Liver (tissue), 3 donors: ENCODE data around the gene OOSP4B.

Source experiments
- ATF3 ChIP-seq: IDR thresholded peaks from 2 replicates; pipeline ENCODE4 v1.6.1; 2016; ENCODE audit warnings: antibody characterized with exemption
- CTCF ChIP-seq: fragments of 150-350 bp; IDR thresholded peaks from 2 replicates; pipeline ENCODE4 v1.5.1; 2017; ENCODE audit warnings: improper control_type of control experiment, low read depth, low read length; ENCODE audit not compliant: missing input control
- EGR1 ChIP-seq, 2 donors: IDR thresholded peaks; 2 replicates each; pipeline ENCODE4 v1.6.1; 2016 to 2018; ENCODE audit warnings: antibody characterized with exemption in 2 of 2, low read depth in 2 of 2
- GABPA ChIP-seq, 2 donors: IDR thresholded peaks in 1 of 2; conservative IDR thresholded peaks in 1 of 2; 2 replicates each; pipeline ENCODE4 v1.6.1; 2016; ENCODE audit warnings: antibody characterized with exemption in 2 of 2, mild to moderate bottlenecking in 1 of 2, moderate library complexity in 1 of 2
- HNF4G ChIP-seq: IDR thresholded peaks from 2 replicates; pipeline ENCODE4 v1.6.1; 2016; ENCODE audit warnings: antibody characterized with exemption
- JUND ChIP-seq, 2 donors: IDR thresholded peaks; 2 replicates each; pipeline ENCODE4 v1.6.1; 2016; ENCODE audit warnings: antibody characterized with exemption in 2 of 2
- MAX ChIP-seq: IDR thresholded peaks from 2 replicates; pipeline ENCODE4 v1.6.1; 2016; ENCODE audit warnings: antibody characterized with exemption
- NR2F2 ChIP-seq: IDR thresholded peaks from 2 replicates; pipeline ENCODE4 v1.6.1; 2016; ENCODE audit warnings: antibody characterized with exemption
- RAD21 ChIP-seq, 2 donors: IDR thresholded peaks; 2 replicates each; pipeline ENCODE4 v1.6.1; 2016; ENCODE audit warnings: antibody characterized with exemption in 2 of 2, mild to moderate bottlenecking in 2 of 2
- TAF1 ChIP-seq: conservative IDR thresholded peaks from 2 replicates; pipeline ENCODE4 v1.6.1; 2016; ENCODE audit warnings: antibody characterized with exemption, mild to moderate bottlenecking
- TF ChIP-seq, protein P1 (sequence below): IDR thresholded peaks from 2 replicates; pipeline ENCODE4 v1.6.1; 2016; ENCODE audit warnings: antibody characterized with exemption, mild to moderate bottlenecking
- TF ChIP-seq, protein P2 (sequence below): IDR thresholded peaks from 2 replicates; pipeline ENCODE4 v1.6.1; 2016; ENCODE audit warnings: antibody characterized with exemption
- donor health status: healthy.
- donor health status: healthy.

DNA sequence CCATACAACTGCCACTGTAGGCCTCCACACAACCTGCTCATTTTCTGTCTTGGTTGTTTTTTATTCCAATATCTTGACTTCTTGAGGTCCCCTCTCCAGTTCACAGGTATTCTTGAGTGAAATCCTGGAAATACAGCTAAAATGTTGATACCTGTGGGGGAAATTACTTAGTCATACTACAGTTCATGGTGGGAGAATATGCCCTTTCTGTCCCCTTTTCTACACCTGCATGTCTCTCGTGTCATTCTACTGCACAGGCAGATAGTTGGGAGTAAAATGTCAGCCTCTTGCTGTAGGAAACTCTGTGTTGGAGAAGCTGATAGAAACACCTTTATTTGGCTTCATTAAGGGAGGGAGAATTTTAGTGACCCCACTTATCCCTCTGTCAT lies 48.6 kb upstream of the OOSP4B start:
- no peak for TF ChIP-seq CTCF
- TF ChIP-seq JUND (IDR thresholded peaks at IDR 0.05): no peak
- TF ChIP-seq ATF3: no peak
- no peak for TF ChIP-seq GABPA (IDR thresholded peaks at IDR 0.05 in 1 of 2, conservative IDR thresholded peaks at IDR 0.05 in 1 of 2)
- no peak for TF ChIP-seq MAX
- no peak for TF ChIP-seq EGR1 (IDR thresholded peaks at IDR 0.05; ENCODE audit: low read depth in 2 of 2)
- no peak for TF ChIP-seq TAF1
- TF ChIP-seq RAD21 (IDR thresholded peaks at IDR 0.05): no peak
- TF ChIP-seq, protein P1, sequence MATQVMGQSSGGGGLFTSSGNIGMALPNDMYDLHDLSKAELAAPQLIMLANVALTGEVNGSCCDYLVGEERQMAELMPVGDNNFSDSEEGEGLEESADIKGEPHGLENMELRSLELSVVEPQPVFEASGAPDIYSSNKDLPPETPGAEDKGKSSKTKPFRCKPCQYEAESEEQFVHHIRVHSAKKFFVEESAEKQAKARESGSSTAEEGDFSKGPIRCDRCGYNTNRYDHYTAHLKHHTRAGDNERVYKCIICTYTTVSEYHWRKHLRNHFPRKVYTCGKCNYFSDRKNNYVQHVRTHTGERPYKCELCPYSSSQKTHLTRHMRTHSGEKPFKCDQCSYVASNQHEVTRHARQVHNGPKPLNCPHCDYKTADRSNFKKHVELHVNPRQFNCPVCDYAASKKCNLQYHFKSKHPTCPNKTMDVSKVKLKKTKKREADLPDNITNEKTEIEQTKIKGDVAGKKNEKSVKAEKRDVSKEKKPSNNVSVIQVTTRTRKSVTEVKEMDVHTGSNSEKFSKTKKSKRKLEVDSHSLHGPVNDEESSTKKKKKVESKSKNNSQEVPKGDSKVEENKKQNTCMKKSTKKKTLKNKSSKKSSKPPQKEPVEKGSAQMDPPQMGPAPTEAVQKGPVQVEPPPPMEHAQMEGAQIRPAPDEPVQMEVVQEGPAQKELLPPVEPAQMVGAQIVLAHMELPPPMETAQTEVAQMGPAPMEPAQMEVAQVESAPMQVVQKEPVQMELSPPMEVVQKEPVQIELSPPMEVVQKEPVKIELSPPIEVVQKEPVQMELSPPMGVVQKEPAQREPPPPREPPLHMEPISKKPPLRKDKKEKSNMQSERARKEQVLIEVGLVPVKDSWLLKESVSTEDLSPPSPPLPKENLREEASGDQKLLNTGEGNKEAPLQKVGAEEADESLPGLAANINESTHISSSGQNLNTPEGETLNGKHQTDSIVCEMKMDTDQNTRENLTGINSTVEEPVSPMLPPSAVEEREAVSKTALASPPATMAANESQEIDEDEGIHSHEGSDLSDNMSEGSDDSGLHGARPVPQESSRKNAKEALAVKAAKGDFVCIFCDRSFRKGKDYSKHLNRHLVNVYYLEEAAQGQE: no peak
- TF ChIP-seq, protein P2, sequence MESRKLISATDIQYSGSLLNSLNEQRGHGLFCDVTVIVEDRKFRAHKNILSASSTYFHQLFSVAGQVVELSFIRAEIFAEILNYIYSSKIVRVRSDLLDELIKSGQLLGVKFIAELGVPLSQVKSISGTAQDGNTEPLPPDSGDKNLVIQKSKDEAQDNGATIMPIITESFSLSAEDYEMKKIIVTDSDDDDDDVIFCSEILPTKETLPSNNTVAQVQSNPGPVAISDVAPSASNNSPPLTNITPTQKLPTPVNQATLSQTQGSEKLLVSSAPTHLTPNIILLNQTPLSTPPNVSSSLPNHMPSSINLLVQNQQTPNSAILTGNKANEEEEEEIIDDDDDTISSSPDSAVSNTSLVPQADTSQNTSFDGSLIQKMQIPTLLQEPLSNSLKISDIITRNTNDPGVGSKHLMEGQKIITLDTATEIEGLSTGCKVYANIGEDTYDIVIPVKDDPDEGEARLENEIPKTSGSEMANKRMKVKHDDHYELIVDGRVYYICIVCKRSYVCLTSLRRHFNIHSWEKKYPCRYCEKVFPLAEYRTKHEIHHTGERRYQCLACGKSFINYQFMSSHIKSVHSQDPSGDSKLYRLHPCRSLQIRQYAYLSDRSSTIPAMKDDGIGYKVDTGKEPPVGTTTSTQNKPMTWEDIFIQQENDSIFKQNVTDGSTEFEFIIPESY: no peak
- no peak for TF ChIP-seq NR2F2
- TF ChIP-seq HNF4G: no peak
